ENCODE measurements around the gene WWC2. TPM values are rescaled to one million over a fixed set of nuclear protein-coding genes. Genes with fewer than 3 reads are reported as not detected.

The WWC2 gene
- total and polyA plus RNA-seq, 10 donors = 1.4 to 32.0 (median 19.3) TPM

- no peaks in the 10 kb centered on the region for H3K27me3 ChIP-seq (replicated peaks in 1 of 7)
- peaks cover 0 to 65% (median 6%) of the 10 kb centered on the region in 6 donors for H3K36me3 ChIP-seq
- TF ChIP-seq POLR2AphosphoS5 (IDR thresholded peaks at IDR 0.05) (no peak), CTCF (IDR thresholded peaks at IDR 0.05 in 8 of 11, conservative IDR thresholded peaks at IDR 0.05 in 3 of 11) (no peak), POLR2A (IDR thresholded peaks at IDR 0.05) (no peak)
- WGBS, 5 donors = 86 to 96% (median 92%) methylated on average over 3 of the region's 3 CpGs
- intact Hi-C loops (cut with DNase I; ENCODE audit: low total_unique reads) = no loop called here
- no peak overlapping the region for H3K4me3 ChIP-seq
- DNase-seq = no peak
- no peak overlapping the region for H3K27ac ChIP-seq
- H3K9me3 ChIP-seq = peaks cover 7 to 35% (median 29%) of the 10 kb centered on the region in 8 donors
- no peaks in the 10 kb centered on the region for H3K4me1 ChIP-seq
Observed at GRCh38 chr4:183272384-183272783, 173.3 kb downstream of the WWC2 start.

GRCh38 chr4:183276106-183276505, 177.0 kb downstream of the WWC2 start:
- Histone ChIP-seq H3K36me3 (peaks cover 0 to 47% (median 8%) of the 10 kb centered on the region in 6 donors), H3K27ac (no peak overlapping the region), H3K4me1 (no peaks in the 10 kb centered on the region), H3K9me3 (peaks cover 7 to 35% (median 29%) of the 10 kb centered on the region in 8 donors), H3K4me3 (no peak overlapping the region), H3K27me3 (replicated peaks in 1 of 7) (no peaks in the 10 kb centered on the region)
- no peak for DNase-seq
- 0 to 87% (median 47%) methylated on average over 1 of the region's 1 CpG for WGBS, 5 donors
- no peak for TF ChIP-seq CTCF (IDR thresholded peaks at IDR 0.05 in 8 of 11, conservative IDR thresholded peaks at IDR 0.05 in 3 of 11)
- intact Hi-C loops (cut with DNase I; ENCODE audit: low total_unique reads) = no loop called here

- H3K36me3 ChIP-seq = peaks cover 0 to 65% (median 9%) of the 10 kb centered on the region in 6 donors
- DNase-seq = no peak
- no peak for TF ChIP-seq POLR2A (IDR thresholded peaks at IDR 0.05)
- H3K4me1 ChIP-seq = peaks cover 0 to 13% (median 0%) of the 10 kb centered on the region in 6 donors
- intact Hi-C loops (cut with DNase I; ENCODE audit: low total_unique reads) = no loop called here
- no peak overlapping the region for H3K27ac ChIP-seq
- no peaks in the 10 kb centered on the region for H3K27me3 ChIP-seq (replicated peaks in 1 of 7)
- no peaks in the 10 kb centered on the region for H3K9me3 ChIP-seq
- 88 to 93% (median 92%) methylated on average over 12 of the region's 12 CpGs for WGBS, 5 donors
- no peak overlapping the region for H3K4me3 ChIP-seq
Observed at GRCh38 chr4:183284258-183284785, 185.3 kb downstream of the WWC2 start.

- no peak overlapping the region for H3K4me3 ChIP-seq
- peaks cover 0 to 13% (median 0%) of the 10 kb centered on the region in 6 donors for H3K4me1 ChIP-seq
- no peak overlapping the region for H3K27ac ChIP-seq
- peaks cover 0 to 70% (median 9%) of the 10 kb centered on the region in 6 donors for H3K36me3 ChIP-seq
- no peaks in the 10 kb centered on the region for H3K9me3 ChIP-seq
- DNase-seq = no peak
- TF ChIP-seq POLR2AphosphoS5 (IDR thresholded peaks at IDR 0.05) (no peak), CTCF (IDR thresholded peaks at IDR 0.05 in 8 of 11, conservative IDR thresholded peaks at IDR 0.05 in 3 of 11) (no peak), POLR2A (IDR thresholded peaks at IDR 0.05) (no peak)
- intact Hi-C loops (cut with DNase I; ENCODE audit: low total_unique reads) = no loop called here
- no peaks in the 10 kb centered on the region for H3K27me3 ChIP-seq (replicated peaks in 1 of 7)
- WGBS, 5 donors = 79 to 91% (median 89%) methylated on average over 4 of the region's 4 CpGs
Observed at GRCh38 chr4:183284965-183285364, 185.9 kb downstream of the WWC2 start.

- WGBS, 5 donors = 91 to 95% (median 92%) methylated on average over 7 of the region's 7 CpGs
- Histone ChIP-seq H3K36me3 (peaks cover 0 to 66% (median 7%) of the 10 kb centered on the region in 6 donors), H3K4me3 (no peak overlapping the region), H3K9me3 (no peaks in the 10 kb centered on the region), H3K4me1 (peaks cover 0 to 13% (median 0%) of the 10 kb centered on the region in 6 donors), H3K27me3 (replicated peaks in 1 of 7) (no peaks in the 10 kb centered on the region), H3K27ac (no peak overlapping the region)
- DNase-seq = no peak
- TF ChIP-seq POLR2A (IDR thresholded peaks at IDR 0.05) (no peak), CTCF (IDR thresholded peaks at IDR 0.05 in 8 of 11, conservative IDR thresholded peaks at IDR 0.05 in 3 of 11) (no peak), POLR2AphosphoS5 (IDR thresholded peaks at IDR 0.05) (no peak)
- intact Hi-C loops (cut with DNase I; ENCODE audit: low total_unique reads) = no loop called here
Observed at GRCh38 chr4:183285886-183286285, 186.8 kb downstream of the WWC2 start.
